Ascending aorta (tissue), 2 donors: Measurements from ENCODE around the gene EDNRA. TPM values are rescaled to one million over a fixed set of nuclear protein-coding genes. Genes with fewer than 3 reads are reported as not detected.
A peak's percentile ranks its signal among the peaks of the same experiment; 100 is the strongest.

Experiments
- DNase-seq, 2 donors: peaks; one replicate each; pipeline ENCODE4 v3.0.0-alpha.2; 2019; ENCODE audit warnings: low spot score in 2 of 2
- H3K27ac ChIP-seq, 2 donors: fragments of 200-600 bp; sonication (generic); one replicate each; pipeline ENCODE4 v1.5.1; 2016 to 2017; ENCODE audit warnings: mild to moderate bottlenecking in 1 of 2
- H3K27me3 ChIP-seq: fragments of 200-600 bp; sonication (generic); one replicate; pipeline ENCODE4 v1.5.1; 2017
- H3K36me3 ChIP-seq, 2 donors: fragments of 200-600 bp; sonication (generic); one replicate each; pipeline ENCODE4 v1.5.1; 2016
- H3K4me1 ChIP-seq, 2 donors: fragments of 200-600 bp; sonication (generic); one replicate each; pipeline ENCODE4 v1.5.1; 2016 to 2017; ENCODE audit warnings: mild to moderate bottlenecking in 1 of 2
- H3K4me3 ChIP-seq, 2 donors: fragments of 200-600 bp; sonication (generic); one replicate each; pipeline ENCODE4 v1.5.1; 2016 to 2017; ENCODE audit warnings: mild to moderate bottlenecking in 1 of 2
- H3K9me3 ChIP-seq, 2 donors: fragments of 200-600 bp; sonication (generic); one replicate each; pipeline ENCODE4 v1.5.1; 2016
- intact Hi-C: fragments of 100-400 bp; cut with DNase I; formaldehyde crosslinking; loops from one replicate; pipeline ENCODE4 v1.15.1; 2023
- total RNA-seq: library from RNA; depleted of rRNA; stranded (reverse); fragments of >200 nt; gene quantifications from one replicate; pipeline ENCODE4 v1.1.0, GENCODE V29; 2016
- TF ChIP-seq, protein P1 (sequence below), 3 experiments: fragments of 200-600 bp in 2 of 3; fragments of 450-650 bp in 1 of 3; sonication (generic) in 2 of 3; IDR thresholded peaks; one replicate each; pipeline ENCODE4 v1.5.1; 2016 to 2019; ENCODE audit warnings: antibody characterized with exemption in 3 of 3, mild to moderate bottlenecking in 1 of 3, moderate library complexity in 1 of 3

Gene EDNRA
- total RNA-seq, 1 donor from 2014 or later, result 31.4 TPM

DNA sequence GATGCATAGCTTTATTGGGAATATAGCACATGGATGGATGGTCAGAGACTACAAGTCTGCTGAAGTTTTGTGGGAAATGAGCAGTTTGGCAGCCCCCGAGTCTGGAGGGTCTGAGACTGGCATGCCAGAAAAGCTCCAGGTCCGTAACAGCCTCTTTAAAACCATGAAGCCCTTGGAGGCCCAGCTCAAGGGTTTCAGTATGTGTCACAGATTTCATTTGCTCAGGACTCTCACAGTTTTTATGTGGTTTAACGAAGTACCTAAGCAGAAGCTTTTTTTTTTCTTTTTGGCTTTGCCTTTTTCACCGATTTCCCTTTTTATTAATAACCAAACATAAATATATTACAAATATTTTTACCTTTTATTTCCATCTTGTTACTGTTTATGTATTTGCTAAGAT lies 105.7 kb downstream of the EDNRA start:
- TF ChIP-seq, protein P1, sequence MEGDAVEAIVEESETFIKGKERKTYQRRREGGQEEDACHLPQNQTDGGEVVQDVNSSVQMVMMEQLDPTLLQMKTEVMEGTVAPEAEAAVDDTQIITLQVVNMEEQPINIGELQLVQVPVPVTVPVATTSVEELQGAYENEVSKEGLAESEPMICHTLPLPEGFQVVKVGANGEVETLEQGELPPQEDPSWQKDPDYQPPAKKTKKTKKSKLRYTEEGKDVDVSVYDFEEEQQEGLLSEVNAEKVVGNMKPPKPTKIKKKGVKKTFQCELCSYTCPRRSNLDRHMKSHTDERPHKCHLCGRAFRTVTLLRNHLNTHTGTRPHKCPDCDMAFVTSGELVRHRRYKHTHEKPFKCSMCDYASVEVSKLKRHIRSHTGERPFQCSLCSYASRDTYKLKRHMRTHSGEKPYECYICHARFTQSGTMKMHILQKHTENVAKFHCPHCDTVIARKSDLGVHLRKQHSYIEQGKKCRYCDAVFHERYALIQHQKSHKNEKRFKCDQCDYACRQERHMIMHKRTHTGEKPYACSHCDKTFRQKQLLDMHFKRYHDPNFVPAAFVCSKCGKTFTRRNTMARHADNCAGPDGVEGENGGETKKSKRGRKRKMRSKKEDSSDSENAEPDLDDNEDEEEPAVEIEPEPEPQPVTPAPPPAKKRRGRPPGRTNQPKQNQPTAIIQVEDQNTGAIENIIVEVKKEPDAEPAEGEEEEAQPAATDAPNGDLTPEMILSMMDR (IDR thresholded peaks at IDR 0.05), result no peak
- Histone ChIP-seq H3K27me3 (no peaks in the 10 kb centered on the region), H3K36me3 (no peaks in the 10 kb centered on the region), H3K4me3 (no peak overlapping the region), H3K4me1 (no peaks in the 10 kb centered on the region), H3K27ac (no peak overlapping the region), H3K9me3 (no peaks in the 10 kb centered on the region)
- intact Hi-C loops, result no loop called here
- DNase-seq, result no peak

DNA sequence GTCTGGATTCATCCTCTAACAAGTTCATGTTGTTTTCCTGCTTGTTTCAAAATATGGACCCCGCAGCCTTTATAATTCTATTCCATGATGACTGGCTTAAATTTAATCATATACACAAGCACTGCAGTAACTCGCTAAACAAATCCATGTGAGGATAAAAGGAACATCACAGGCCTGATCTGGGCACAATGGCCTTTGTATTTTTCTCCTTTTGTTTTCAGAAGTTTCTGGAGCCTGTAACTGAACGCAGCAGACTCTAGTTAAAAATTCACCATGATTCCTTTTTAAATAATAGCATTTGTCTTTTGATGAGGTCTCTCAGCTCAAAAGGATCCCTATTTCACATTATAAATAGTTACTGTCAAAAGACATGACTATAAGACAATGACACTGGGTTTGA lies 106.1 kb downstream of the EDNRA start:
- TF ChIP-seq, protein P1 (IDR thresholded peaks at IDR 0.05), result no peak
- H3K4me1 ChIP-seq, result no peaks in the 10 kb centered on the region
- H3K9me3 ChIP-seq, result no peaks in the 10 kb centered on the region
- no peak overlapping the region for H3K27ac ChIP-seq
- intact Hi-C loops, result no loop called here
- no peak for DNase-seq
- H3K4me3 ChIP-seq, result no peak overlapping the region
- H3K27me3 ChIP-seq, result no peaks in the 10 kb centered on the region
- no peaks in the 10 kb centered on the region for H3K36me3 ChIP-seq

DNA sequence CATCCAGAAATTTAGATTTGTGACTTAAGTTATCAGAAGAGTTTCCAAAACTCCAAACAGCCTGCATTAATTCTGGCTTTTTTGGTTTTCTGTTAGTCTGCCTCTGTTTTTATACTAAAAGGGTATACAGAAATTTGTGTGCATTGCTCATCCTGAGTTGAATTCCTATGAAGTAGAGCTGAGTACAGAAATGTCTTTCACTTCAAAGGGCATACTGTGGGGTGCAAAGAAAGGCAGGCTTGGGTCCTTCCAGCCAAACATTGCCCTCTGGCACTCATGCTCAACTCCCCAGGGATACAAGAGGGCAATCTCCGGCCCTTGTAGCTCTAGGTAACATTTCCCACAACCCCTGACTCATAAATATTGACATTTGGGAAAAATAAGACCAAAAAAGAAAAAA lies 108.7 kb downstream of the EDNRA start:
- intact Hi-C loops, result no loop called here
- no peaks in the 10 kb centered on the region for H3K36me3 ChIP-seq
- TF ChIP-seq, protein P1 (IDR thresholded peaks at IDR 0.05), result no peak
- no peak overlapping the region for H3K4me3 ChIP-seq
- no peak for DNase-seq
- no peaks in the 10 kb centered on the region for H3K4me1 ChIP-seq
- H3K27me3 ChIP-seq, result no peaks in the 10 kb centered on the region
- peak overlapping the region in 1 of 2 donors; percentile 41 for H3K27ac ChIP-seq
- H3K9me3 ChIP-seq, result no peaks in the 10 kb centered on the region

DNA sequence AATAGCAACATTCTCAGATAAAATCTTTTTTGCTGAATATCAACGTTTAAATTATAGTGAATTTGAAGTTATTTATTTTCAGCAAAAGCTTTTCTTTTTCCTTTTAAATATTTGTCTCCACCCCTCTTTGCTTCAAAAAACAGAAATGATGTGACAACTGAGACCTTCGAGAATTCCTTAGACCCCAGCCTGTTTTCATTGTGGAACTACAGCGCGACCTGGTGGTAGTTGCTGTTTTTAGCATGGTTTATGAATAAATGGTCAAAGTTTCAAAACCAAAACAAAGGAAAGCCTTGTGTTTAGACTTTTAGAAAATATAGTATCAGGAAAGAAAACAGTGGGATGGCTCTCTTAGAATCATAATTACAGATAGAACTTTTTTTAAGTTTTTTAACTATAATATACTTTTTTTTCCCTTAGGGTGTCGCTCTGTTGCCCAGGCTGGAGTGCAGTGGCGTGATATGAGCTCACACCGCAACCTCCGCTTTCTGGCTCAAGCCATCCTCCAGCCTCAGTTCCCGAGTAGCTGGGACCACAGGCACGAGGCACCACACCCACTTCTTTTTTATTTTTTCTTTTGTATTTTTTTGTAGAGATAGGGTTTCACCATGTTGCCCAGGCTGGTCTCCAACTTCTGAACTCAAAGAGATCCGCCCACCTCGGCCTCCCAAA lies 109.5 kb downstream of the EDNRA start:
- Histone ChIP-seq H3K36me3 (no peaks in the 10 kb centered on the region), H3K4me1 (no peaks in the 10 kb centered on the region), H3K27me3 (no peaks in the 10 kb centered on the region), H3K27ac (no peak overlapping the region), H3K4me3 (no peak overlapping the region), H3K9me3 (no peaks in the 10 kb centered on the region)
- TF ChIP-seq, protein P1 (IDR thresholded peaks at IDR 0.05), result peak; percentile 67 to 83 (median 78)
- peak in 1 of 2 donors; percentile 79 for DNase-seq
- intact Hi-C loops, result loop anchor here (1.0 to 2.0 kb wide), 4 partner anchors 72 to 571 kb away; no protein-coding TSS in a partner anchor

DNA sequence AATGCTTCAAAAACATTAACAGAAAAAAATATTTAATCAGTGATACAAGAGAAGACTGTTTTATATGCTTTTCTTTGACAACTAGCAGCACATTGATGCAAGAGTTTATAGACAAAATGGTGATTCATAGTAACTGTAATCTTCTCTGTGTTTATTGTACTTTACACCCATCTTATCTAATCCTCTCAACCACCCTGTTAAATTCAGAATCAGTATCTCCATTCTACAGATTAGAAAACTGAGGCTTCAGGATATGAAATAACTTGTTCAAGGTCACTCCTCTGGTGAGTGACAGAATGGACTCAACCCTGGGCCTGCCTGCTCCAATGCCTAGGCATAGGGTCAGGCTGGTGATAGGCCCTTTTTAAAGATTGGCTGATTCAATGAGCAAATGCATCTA lies 110.2 kb downstream of the EDNRA start:
- H3K27me3 ChIP-seq, result no peaks in the 10 kb centered on the region
- no peak overlapping the region for H3K4me3 ChIP-seq
- DNase-seq, result no peak
- H3K4me1 ChIP-seq, result no peaks in the 10 kb centered on the region
- no peaks in the 10 kb centered on the region for H3K9me3 ChIP-seq
- TF ChIP-seq, protein P1 (IDR thresholded peaks at IDR 0.05), result no peak
- no peaks in the 10 kb centered on the region for H3K36me3 ChIP-seq
- no peak overlapping the region for H3K27ac ChIP-seq
- intact Hi-C loops, result loop anchor here (2.0 kb wide), 2 partner anchors 72 to 480 kb away; no protein-coding TSS in a partner anchor
